ENCODE measurements around the gene MARCHF3.
A peak's percentile ranks its signal among the peaks of the same experiment; 100 is the strongest.
"Not testable (repeated sequence)": the region's sequence is repeated elsewhere in the genome, so short reads cannot be mapped to it uniquely, and the experiment has no call there.

MARCHF3 gene

GRCh38 chr5:126863402-126863801 lies 167.0 kb downstream of the MARCHF3 start:
- TF ChIP-seq CTCF (conservative IDR thresholded peaks at IDR 0.05; ENCODE audit: low read depth, low read length), result no peak
- no peak for DNase-seq (ENCODE audit: low read depth)
- no peak overlapping the region for H3K4me3 ChIP-seq (ENCODE audit: low read length)

- no peak overlapping the region for H3K4me3 ChIP-seq (ENCODE audit: low read length)
- no peak for DNase-seq (ENCODE audit: low read depth)
- TF ChIP-seq CTCF (conservative IDR thresholded peaks at IDR 0.05; ENCODE audit: low read depth, low read length), result no peak
Measured at GRCh38 chr5:126858441-126858840, 171.9 kb downstream of the MARCHF3 start.

DNA sequence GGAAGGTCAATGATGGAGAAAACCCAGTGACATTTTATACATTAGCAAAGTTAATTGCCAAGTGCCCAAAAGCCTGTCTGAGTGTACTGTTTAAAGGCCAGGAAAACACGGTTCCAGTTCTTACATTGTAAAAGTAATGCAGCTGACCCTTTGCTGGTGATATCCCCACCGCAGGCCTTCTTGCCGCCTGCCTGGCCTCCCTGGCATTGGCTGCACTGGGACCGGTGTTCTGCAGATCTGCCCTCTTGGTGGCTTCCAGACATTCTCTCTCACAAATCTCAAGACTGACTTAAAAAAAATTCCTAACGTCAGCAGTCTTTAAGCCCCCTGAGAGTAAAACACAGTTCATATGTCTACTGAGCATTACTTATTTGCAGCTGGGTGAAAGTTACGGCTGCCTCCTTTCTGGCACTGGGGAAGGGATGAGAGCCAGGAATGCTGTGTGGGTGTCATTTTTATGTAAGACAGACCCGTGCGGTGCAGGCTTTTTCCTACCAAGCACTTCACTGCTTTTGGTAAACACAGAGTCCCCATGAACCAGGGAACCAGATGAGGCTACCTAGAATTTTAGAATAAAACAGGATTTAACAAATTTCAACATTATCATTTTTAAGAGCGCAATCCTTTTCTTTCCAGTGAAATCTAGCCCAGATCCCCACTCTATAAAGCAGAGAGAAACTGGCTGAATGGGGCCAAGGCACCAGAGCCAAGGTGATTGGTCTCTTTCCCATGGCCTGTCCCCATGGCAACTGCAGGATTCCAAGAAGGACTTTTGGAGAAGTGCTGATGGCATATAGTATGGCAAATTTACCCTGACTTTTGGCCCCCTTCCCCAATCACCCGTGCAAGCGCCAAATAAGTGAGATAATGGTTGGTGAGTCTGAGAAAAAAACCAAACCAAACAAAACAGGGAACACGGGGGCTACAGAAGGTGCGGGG lies 172.6 kb downstream of the MARCHF3 start:
- peak; percentile 35 for DNase-seq (ENCODE audit: low read depth)
- H3K4me3 ChIP-seq (ENCODE audit: low read length), result no peak overlapping the region
- no peak for TF ChIP-seq CTCF (conservative IDR thresholded peaks at IDR 0.05; ENCODE audit: low read depth, low read length)

DNA sequence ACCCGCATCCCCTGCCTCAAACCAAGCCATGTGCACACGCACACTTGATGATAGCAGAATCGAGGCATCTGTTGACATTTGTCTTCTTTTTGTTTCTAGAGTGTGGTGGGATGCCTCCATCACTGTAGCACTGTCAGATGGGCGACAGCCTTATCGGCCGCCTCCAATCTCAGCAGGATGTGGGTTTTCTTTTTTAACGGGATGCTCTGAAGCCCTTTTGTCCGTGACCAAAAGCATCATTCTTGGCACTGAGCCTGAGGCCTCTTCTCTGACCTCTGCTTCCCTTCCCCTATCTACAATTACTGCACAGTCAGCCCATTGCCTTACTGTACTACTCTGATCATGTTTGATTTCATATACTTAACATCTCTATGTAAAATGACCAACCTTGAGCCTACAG lies 175.1 kb downstream of the MARCHF3 start:
- no peak for DNase-seq (ENCODE audit: low read depth)
- no peak for TF ChIP-seq CTCF (conservative IDR thresholded peaks at IDR 0.05; ENCODE audit: low read depth, low read length)
- no peak overlapping the region for H3K4me3 ChIP-seq (ENCODE audit: low read length)

DNA sequence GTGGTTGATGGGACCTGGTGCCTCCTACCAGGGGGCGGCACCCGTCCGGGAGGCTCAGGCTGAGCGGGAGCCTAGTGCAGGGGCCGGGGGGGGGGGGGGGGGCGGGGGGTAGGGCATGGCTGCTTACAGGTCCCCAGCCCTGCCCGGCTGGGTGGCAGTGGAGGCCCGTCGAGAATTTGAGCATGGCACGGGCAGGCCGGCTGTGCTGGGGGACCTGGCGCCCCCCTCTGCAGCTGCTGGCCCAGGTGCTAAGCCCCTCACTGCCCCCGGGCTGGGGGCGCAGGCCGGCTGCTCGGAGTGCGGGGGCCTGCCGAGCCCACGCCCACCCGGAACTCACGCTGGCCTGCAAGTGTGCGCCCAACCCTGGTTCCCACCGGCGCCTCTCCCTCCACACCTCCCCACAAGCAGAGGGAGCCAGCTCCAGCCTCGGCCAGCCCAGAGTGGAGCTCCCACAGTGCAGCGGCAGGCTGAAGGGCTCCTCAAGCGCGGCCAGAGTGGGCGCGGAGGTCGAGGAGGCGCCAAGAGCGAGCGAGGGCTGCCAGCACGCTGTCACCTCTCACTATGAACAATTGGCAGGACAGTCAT lies 175.7 kb downstream of the MARCHF3 start:
- no peak overlapping the region for H3K4me3 ChIP-seq (ENCODE audit: low read length)
- no peak for TF ChIP-seq CTCF (conservative IDR thresholded peaks at IDR 0.05; ENCODE audit: low read depth, low read length)
- no peak for DNase-seq (ENCODE audit: low read depth)

GRCh38 chr5:126853541-126854307 lies 176.6 kb downstream of the MARCHF3 start:
- not testable (repeated sequence) for H3K4me3 ChIP-seq (ENCODE audit: low read length); DNase-seq (ENCODE audit: low read depth)

DNA sequence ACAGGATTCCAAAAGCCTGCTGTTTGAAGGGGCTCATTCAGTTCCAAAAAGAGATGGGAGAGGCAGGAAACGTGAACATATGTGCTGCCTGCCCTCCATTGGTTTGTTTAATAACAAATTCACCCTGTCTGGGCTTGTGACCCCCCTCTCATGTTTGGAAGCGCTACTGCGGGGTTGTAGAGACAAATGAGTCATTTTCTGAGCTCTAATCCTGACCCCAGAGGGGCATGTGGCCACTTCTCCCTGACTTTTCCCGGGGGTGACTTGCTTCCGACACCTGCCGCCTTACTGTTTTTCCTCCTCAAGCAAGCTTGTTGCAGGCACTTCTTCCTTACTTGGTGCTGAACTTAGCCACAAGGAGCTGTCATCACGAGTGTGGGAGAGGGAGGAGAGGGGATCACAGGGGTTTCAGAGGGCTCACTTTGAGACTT lies 177.5 kb downstream of the MARCHF3 start:
- H3K4me3 ChIP-seq (ENCODE audit: low read length), result no peak overlapping the region

More for the DNA sequence above, 177.5 kb downstream of the MARCHF3 start:
- no peak for DNase-seq (ENCODE audit: low read depth)
- TF ChIP-seq CTCF (conservative IDR thresholded peaks at IDR 0.05; ENCODE audit: low read depth, low read length), result no peak
